ENCODE results near the gene CRYL1. TPM values are rescaled to one million over a fixed set of nuclear protein-coding genes. Genes with fewer than 3 reads are reported as not detected.
A peak's percentile ranks its signal among the peaks of the same experiment; 100 is the strongest.

CRYL1 gene
- total and polyA plus RNA-seq, 7 donors, result 6.4 to 18.5 (median 12.9) TPM

DNA sequence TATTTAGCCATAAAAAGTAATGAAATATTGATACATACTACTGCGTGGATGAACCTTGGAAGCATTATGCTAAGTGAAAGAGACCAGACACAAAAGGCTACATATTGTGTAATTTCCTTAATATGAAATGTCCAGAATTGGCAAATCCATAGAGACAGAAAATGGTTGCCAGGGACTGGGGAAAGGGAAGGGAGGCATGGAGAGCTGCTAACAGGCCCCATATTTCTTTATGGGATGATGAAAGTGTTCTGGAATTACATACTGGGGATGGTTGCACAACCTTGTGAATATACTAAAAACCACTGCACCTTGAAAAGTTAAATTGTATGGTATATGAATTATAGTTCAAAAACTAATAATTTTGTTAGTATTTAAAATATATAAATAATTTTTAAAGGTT lies 44.9 kb upstream of the CRYL1 start:
- 93 to 98% (median 94%) methylated on average over 1 of the region's 1 CpG for WGBS, 3 donors
- no peaks in the 10 kb centered on the region for H3K9me3 ChIP-seq
- no peaks in the 10 kb centered on the region for H3K4me1 ChIP-seq
- no peaks in the 10 kb centered on the region for H3K27me3 ChIP-seq (ENCODE audit: insufficient read depth in 3 of 3, low read length in 2 of 3)
- H3K36me3 ChIP-seq (ENCODE audit: insufficient read depth in 1 of 2, low read depth in 1 of 2), result peaks cover 0 to 21% of the 10 kb centered on the region in 2 donors
- no peak for ATAC-seq
- TF ChIP-seq, protein P1, sequence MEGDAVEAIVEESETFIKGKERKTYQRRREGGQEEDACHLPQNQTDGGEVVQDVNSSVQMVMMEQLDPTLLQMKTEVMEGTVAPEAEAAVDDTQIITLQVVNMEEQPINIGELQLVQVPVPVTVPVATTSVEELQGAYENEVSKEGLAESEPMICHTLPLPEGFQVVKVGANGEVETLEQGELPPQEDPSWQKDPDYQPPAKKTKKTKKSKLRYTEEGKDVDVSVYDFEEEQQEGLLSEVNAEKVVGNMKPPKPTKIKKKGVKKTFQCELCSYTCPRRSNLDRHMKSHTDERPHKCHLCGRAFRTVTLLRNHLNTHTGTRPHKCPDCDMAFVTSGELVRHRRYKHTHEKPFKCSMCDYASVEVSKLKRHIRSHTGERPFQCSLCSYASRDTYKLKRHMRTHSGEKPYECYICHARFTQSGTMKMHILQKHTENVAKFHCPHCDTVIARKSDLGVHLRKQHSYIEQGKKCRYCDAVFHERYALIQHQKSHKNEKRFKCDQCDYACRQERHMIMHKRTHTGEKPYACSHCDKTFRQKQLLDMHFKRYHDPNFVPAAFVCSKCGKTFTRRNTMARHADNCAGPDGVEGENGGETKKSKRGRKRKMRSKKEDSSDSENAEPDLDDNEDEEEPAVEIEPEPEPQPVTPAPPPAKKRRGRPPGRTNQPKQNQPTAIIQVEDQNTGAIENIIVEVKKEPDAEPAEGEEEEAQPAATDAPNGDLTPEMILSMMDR (IDR thresholded peaks at IDR 0.05), result no peak
- H3K4me3 ChIP-seq, result no peak overlapping the region
- H3K27ac ChIP-seq, result no peak overlapping the region
- DNase-seq, result no peak
- intact Hi-C loops (cut with DNase I), result no loop called here

DNA sequence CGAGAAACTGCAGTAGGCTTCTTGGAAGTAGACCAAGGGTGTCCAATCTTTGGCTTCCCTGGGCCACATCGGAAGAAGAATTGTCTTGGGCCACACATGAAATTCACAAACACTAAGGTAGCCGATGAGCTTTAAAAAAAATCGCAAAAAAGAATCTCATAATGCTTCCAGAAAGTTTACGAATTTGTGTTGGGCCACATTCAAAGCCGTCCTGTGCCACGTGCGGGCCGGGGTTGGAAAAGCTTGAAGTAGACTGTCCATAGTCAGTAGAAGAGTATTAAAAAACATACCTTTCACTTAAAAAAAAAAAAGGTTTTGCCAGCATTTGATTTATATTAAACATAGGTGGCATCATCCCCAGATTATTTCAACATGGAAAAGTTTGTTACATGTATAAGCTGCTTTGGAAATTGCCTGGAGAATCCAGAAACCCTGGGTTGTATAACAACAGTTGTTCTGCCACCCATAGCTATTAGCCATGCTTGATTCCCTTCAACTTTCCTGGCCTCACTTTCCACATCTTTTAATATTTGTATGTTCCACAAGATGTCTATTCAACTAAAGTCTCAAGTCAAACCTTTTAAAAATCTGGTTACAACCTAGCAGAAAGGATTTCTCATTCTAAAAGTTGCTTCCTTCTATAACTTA lies 42.3 kb upstream of the CRYL1 start:
- Histone ChIP-seq H3K4me3 (peak overlapping the region; percentile 76), H3K9me3 (peaks cover 4% of the 10 kb centered on the region), H3K4me1 (no peaks in the 10 kb centered on the region), H3K36me3 (ENCODE audit: insufficient read depth in 1 of 2, low read depth in 1 of 2) (no peaks in the 10 kb centered on the region), H3K27ac (peak overlapping the region; percentile 93), H3K27me3 (ENCODE audit: insufficient read depth in 3 of 3, low read length in 2 of 3) (no peaks in the 10 kb centered on the region)
- WGBS, 3 donors, result 8 to 14% (median 9%) methylated on average over 9 of the region's 9 CpGs
- DNase-seq, result no peak
- ATAC-seq, result no peak
- intact Hi-C loops (cut with DNase I), result loop anchor here in 1 of 2 donors (2.0 kb wide), 1 partner anchor 41 kb away; no protein-coding TSS in a partner anchor
- TF ChIP-seq, protein P1 (IDR thresholded peaks at IDR 0.05), result no peak

DNA sequence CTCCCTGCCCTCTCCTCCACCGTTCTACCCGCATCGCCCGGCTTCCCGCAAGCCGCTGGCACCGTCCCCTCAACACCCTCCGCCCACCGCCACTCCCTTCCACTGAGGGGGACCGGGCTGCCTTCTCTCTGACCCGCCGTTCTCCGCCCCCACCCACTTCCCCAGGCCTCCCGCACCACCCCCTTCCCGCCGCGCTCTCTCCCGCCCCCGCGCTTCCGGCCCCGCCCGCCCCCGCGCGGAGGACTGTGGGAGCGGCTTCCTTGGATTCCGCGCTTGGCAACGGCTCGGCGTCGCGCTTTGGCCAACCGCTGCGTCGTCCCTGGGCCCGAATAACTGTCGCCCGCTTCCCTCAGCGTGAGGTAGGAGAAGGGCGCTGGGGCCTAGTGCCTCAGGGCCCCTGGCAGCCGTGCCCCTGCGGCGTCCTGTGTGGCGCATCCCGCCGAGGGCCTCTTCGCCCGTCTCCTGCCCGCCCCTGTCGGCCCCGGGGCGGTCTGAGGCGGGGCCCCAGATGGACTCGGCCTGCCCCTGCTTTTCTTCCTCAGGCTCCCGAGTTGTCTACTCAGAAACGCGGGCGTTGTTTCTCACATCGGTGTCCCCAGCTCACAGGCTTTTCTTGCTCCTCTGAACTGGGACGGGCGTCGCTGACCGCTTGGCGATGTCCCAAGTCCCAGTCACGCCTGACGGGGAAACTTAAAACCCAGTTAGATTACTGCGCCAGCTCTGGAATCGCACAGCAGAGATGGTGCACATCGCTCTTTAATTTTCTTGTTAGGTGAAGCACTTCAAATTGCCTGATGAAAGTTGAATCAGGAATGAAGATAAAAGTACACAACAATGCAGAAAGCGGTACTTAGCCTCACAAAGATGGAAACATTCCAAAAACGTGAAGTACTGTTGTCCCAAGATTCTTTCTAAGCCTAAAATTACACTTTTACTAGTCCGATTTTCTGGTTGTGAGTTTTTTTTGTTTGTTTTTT lies 41.5 kb upstream of the CRYL1 start, which contains the start of gene IFT88:
Gene IFT88, plus strand, starts transcription at position 260 of the 977 bp plus-strand sequence. CDS start 7,229 bp downstream, outside the sequence.
- ATAC-seq, result peak; percentile 95 to 97 (median 96)
- TF ChIP-seq, protein P1 (IDR thresholded peaks at IDR 0.05), result no peak
- peaks cover 4% of the 10 kb centered on the region for H3K9me3 ChIP-seq
- intact Hi-C loops (cut with DNase I), result loop anchor here in 1 of 2 donors (2.0 kb wide), 1 partner anchor 40 kb away; no protein-coding TSS in a partner anchor
- H3K4me3 ChIP-seq, result peak within 1 kb of the TSS; percentile 76
- no peaks in the 10 kb centered on the region for H3K4me1 ChIP-seq
- peak; percentile 93 to 95 for DNase-seq
- no peaks in the 10 kb centered on the region for H3K36me3 ChIP-seq (ENCODE audit: insufficient read depth in 1 of 2, low read depth in 1 of 2)
- no peaks in the 10 kb centered on the region for H3K27me3 ChIP-seq (ENCODE audit: insufficient read depth in 3 of 3, low read length in 2 of 3)
- peak within 1 kb of the TSS; percentile 93 for H3K27ac ChIP-seq
- WGBS, 3 donors, result 0 to 1% (median 0%) methylated on average over 54 to 74 of the region's 74 CpGs

DNA sequence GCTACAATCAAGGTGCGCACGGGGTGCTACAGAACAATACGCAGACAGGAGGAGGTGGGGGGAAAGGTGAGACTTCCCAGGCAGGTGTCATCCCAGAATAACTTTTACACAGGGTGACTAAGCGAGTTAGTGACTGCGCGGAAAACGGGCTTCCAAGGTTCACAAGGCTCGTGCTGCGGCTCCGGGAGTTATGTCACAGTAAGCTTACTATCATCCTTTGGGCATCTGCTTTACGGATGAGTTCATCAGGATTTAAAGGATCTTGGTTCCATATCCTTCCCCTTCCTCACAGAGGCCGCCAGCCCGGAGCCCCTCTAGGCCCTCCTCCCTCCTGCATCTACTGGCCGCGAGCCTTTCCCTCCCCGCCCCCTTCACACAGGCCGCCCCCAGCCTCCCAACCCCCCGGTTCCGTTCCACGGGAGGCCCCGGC lies 40.8 kb upstream of the CRYL1 start:
- H3K27me3 ChIP-seq (ENCODE audit: insufficient read depth in 3 of 3, low read length in 2 of 3), result no peaks in the 10 kb centered on the region
- no peaks in the 10 kb centered on the region for H3K4me1 ChIP-seq
- intact Hi-C loops (cut with DNase I), result loop anchor here in 1 of 2 donors (2.0 kb wide), 1 partner anchor 40 kb away; no protein-coding TSS in a partner anchor
- H3K36me3 ChIP-seq (ENCODE audit: insufficient read depth in 1 of 2, low read depth in 1 of 2), result no peaks in the 10 kb centered on the region
- peaks cover 4% of the 10 kb centered on the region for H3K9me3 ChIP-seq
- peak overlapping the region; percentile 93 for H3K27ac ChIP-seq
- no peak for DNase-seq
- ATAC-seq, result peak; percentile 73 to 83 (median 76)
- 1% methylated on average over 20 to 21 of the region's 21 CpGs for WGBS, 3 donors
- H3K4me3 ChIP-seq, result peak overlapping the region; percentile 76
- TF ChIP-seq, protein P1 (IDR thresholded peaks at IDR 0.05), result no peak

Measured in psoas muscle (tissue), 8 donors.